Naive thymus-derived CD8-positive, alpha-beta T cell (primary cell): ENCODE results near the gene MAP7D2. TPM values are rescaled to one million over a fixed set of nuclear protein-coding genes. Genes with fewer than 3 reads are reported as not detected.
A peak's percentile ranks its signal among the peaks of the same experiment; 100 is the strongest.
"Not testable (repeated sequence)": the region's sequence is repeated elsewhere in the genome, so short reads cannot be mapped to it uniquely, and the experiment has no call there.

ENCODE experiments used
- ATAC-seq, 2 donors: fragments of 150-1000 bp; cut with Tn5 transposase in 1 of 2; sonication (Bioruptor Pico), chemical (Tn5 transposase) in 1 of 2; 1 replicate in 1 of 2; 2 replicates in 1 of 2; pipeline ENCODE4 v1.10.0; 2021; ENCODE audit warnings: mild to moderate bottlenecking in 2 of 2, moderate library complexity in 2 of 2
- POLR2A ChIA-PET: fragments of 350-600 bp; sonication (Branson Sonifier 250); formaldehyde crosslinking; loops from one replicate; lab custom pipeline; 2021; ENCODE audit warnings: antibody characterized with exemption; lab: Charles Lee
- DNase-seq, 10 donors: peaks; one replicate each; pipeline versions ENCODE4 v3.0.0 to v3.0.0-alpha.2; 2020 to 2022
- H3K27ac Mint-ChIP-seq, 10 donors: one replicate each; pipeline ENCODE4 v1.8.0; 2020 to 2022; ENCODE audit warnings: mild to moderate bottlenecking in 10 of 10, mixed read lengths in 10 of 10, moderate library complexity in 4 of 10, inconsistent platforms in 1 of 10
- H3K27me3 Mint-ChIP-seq, 5 donors: one replicate each; pipeline ENCODE4 v1.8.0; 2021 to 2022; ENCODE audit warnings: mixed read lengths in 5 of 5
- H3K36me3 Mint-ChIP-seq, 3 donors: one replicate each; pipeline ENCODE4 v1.8.0; 2020 to 2022; ENCODE audit warnings: mixed read lengths in 3 of 3, mild to moderate bottlenecking in 2 of 3, inconsistent platforms in 1 of 3
- H3K4me1 Mint-ChIP-seq, 4 donors: one replicate each; pipeline ENCODE4 v1.8.0; 2021 to 2022; ENCODE audit warnings: mixed read lengths in 4 of 4
- H3K4me3 Mint-ChIP-seq, 10 donors: one replicate each; pipeline ENCODE4 v1.8.0; 2020 to 2022; ENCODE audit warnings: mild to moderate bottlenecking in 10 of 10, mixed read lengths in 10 of 10, moderate library complexity in 6 of 10, inconsistent platforms in 1 of 10
- H3K9me3 Mint-ChIP-seq, 9 donors: one replicate each; pipeline ENCODE4 v1.8.0; 2020 to 2022; ENCODE audit warnings: mixed read lengths in 9 of 9, mild to moderate bottlenecking in 3 of 9, inconsistent platforms in 1 of 9, moderate library complexity in 1 of 9
- polyA plus RNA-seq, 3 donors: library from polyadenylated mRNA; unstranded; fragments of 300-500 nt; fragmentation: Illumina TruSeq; gene quantifications; one replicate each; pipeline ENCODE4 v1.2.3, GENCODE V29; 2021
- total RNA-seq, 8 experiments: library from RNA in 2 of 8; stranded (reverse) in 2 of 8; gene quantifications; one replicate each; pipeline ENCODE4 v1.2.3 and lab custom pipeline; 2021 to 2026

MAP7D2 gene
- total and polyA plus RNA-seq, 5 experiments from 2014 or later: 0.16 TPM; not detected in 3

DNA sequence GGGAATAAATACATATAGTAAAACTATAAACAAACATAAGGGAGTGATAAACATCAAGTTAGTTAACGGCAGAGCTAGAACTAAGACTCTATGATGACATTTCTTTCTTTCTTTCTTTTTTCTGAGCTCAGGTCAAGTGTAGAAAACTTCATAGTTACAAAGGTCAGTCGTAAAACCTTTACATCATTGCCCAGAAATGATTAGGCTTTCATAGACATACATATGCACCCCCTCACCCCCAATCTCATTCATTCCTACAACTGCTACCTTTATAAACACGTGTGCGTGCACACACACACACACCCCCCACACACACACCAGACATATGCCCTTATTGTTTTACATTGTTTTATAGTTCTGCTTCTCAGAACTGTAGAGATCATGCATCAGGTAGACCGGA, 19.2 kb upstream of the MAP7D2 start:
- ATAC-seq: no peak
- Mint-ChIP-seq H3K36me3 (peaks cover 0 to 75% (median 0%) of the 10 kb centered on the region in 3 donors), H3K4me1 (peaks cover 6 to 32% (median 26%) of the 10 kb centered on the region in 4 donors), H3K9me3 (no peaks in the 10 kb centered on the region), H3K4me3 (peak overlapping the region in 1 of 10 donors; percentile 25), H3K27me3 (no peaks in the 10 kb centered on the region), H3K27ac (peak overlapping the region in 6 of 10 donors; percentile 8 to 81 (median 26))
- POLR2A ChIA-PET: no interaction called here
- DNase-seq: no peak

DNA sequence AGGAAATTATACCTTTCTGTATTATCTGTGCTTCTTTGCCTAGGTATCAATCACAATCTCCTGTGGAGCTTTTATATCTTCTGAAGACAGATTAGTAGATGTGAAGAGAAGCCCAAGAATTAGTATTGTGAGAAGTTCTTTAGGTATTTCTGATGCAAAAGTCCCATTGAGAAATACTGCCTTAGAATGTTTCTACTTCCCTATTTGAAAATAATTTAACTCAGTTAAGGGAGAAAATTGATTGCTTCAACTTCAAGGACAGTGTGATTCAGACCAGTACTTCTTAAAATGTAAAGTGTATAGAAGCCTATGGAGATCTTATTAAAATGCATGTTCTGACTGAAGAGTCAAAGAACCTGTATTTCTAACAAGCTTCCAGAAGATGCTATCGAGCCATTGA, 16.0 kb upstream of the MAP7D2 start:
- DNase-seq (no peak), ATAC-seq (no peak)
- POLR2A ChIA-PET: no interaction called here
- Mint-ChIP-seq H3K36me3 (peaks cover 0 to 80% (median 0%) of the 10 kb centered on the region in 3 donors), H3K4me3 (no peak overlapping the region), H3K9me3 (no peaks in the 10 kb centered on the region), H3K27ac (peak overlapping the region in 3 of 10 donors; percentile 13 to 34 (median 22)), H3K4me1 (peaks cover 6 to 13% (median 11%) of the 10 kb centered on the region in 4 donors), H3K27me3 (no peaks in the 10 kb centered on the region)

DNA sequence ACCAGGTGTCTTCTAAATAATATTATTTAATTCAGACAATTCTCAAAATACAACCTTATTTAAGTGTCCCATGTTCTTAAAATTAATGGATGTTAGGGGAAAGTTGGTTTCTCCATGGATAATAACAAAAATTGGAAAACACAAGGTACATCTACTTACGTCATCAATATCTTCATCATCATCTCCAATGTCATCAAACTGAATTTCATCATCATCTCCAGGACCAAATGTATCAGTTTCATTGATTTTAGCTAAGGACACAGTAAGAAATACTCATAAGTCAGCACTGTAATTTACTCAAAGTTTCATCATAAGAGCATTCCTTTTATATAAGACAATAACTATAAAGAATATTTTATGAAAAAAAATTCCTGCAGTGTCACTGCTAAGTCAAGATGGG, 13.7 kb upstream of the MAP7D2 start:
- Mint-ChIP-seq H3K36me3 (peaks cover 0 to 58% (median 0%) of the 10 kb centered on the region in 3 donors), H3K27me3 (no peaks in the 10 kb centered on the region), H3K27ac (peak overlapping the region in 4 of 10 donors; percentile 7 to 42 (median 20)), H3K4me3 (no peak overlapping the region), H3K4me1 (no peaks in the 10 kb centered on the region), H3K9me3 (no peaks in the 10 kb centered on the region)
- POLR2A ChIA-PET: no interaction called here
- DNase-seq: no peak
- no peak for ATAC-seq

DNA sequence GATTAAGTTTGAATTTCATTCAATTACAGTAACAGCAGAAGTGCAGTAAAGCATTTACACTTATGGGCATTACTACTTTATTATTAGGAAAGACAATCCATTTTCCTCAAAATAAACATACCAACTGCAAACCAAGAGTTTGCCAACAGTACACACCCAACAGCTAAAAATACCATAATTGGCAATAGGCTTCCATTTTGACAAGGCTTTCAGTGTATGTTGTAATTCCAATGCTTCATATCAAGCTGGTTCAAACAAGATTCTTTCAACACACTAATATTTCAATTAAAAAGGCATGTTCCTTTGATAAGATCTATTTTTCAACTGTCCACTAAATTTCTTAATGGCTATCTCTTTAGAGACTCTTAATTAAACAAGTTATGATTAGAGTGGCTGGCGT, 12.8 kb upstream of the MAP7D2 start:
- peak overlapping the region in 2 of 10 donors; percentile 25 to 40 for H3K27ac Mint-ChIP-seq
- H3K4me1 Mint-ChIP-seq: no peaks in the 10 kb centered on the region
- H3K36me3 Mint-ChIP-seq: peaks cover 0 to 52% (median 0%) of the 10 kb centered on the region in 3 donors
- no peak for DNase-seq
- no peaks in the 10 kb centered on the region for H3K9me3 Mint-ChIP-seq
- no peaks in the 10 kb centered on the region for H3K27me3 Mint-ChIP-seq
- H3K4me3 Mint-ChIP-seq: no peak overlapping the region
- POLR2A ChIA-PET: no interaction called here
- no peak for ATAC-seq

DNA sequence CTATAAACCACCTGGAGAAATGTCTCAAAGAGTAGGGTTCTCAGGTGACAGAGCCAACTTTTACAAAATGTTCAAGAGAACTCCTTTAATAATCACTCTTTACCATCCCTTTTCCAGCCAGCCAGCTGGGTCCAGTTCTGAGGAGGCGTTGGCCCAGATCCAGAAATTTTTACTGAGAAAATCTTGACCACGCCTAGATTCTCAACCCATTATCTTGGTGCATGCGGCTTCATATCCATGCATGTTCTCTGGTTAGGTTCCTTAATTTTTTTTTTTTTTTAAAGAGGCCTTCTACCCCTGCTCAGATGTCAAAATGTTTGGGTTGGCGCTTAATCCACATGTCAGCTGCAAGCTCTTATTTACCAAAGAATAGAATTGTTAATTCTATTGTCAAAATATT, 12.0 kb upstream of the MAP7D2 start:
- Mint-ChIP-seq H3K4me3 (no peak overlapping the region), H3K9me3 (no peaks in the 10 kb centered on the region), H3K27me3 (no peaks in the 10 kb centered on the region), H3K36me3 (peaks cover 0 to 44% (median 0%) of the 10 kb centered on the region in 3 donors), H3K4me1 (no peaks in the 10 kb centered on the region), H3K27ac (peak overlapping the region in 3 of 10 donors; percentile 34 to 58 (median 48))
- POLR2A ChIA-PET: interaction anchor here (0.7 kb wide), 1 partner anchor 11 kb away, joined by 3 read pairs; no protein-coding TSS in a partner anchor
- no peak for DNase-seq
- ATAC-seq: no peak

DNA sequence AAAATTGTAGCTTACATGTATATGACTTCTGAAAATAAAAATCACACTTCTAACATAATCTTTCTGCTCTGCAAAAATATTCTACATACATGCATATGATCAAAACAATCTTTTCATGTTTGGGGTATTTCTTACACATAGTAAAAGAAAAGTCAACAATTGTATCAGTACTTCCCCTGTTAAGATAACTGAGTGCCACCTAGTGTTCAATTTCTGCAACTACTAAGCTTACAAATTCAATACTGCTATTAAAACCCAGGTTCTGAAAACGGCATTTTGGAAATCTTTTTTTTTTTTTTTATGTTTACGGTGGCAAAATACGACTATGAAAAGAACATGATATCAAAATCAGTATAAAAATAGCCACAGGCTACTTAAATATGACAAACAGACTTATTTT, 10.7 kb upstream of the MAP7D2 start:
- H3K4me3 Mint-ChIP-seq, H3K27me3 Mint-ChIP-seq, H3K27ac Mint-ChIP-seq, H3K9me3 Mint-ChIP-seq, H3K4me1 Mint-ChIP-seq, POLR2A ChIA-PET: not testable (repeated sequence)
- H3K36me3 Mint-ChIP-seq: peaks cover 0 to 34% (median 0%) of the 10 kb centered on the region in 3 donors
- peak in 3 of 10 donors; percentile 20 to 38 (median 23) for DNase-seq
- ATAC-seq: peak; percentile 61 to 76

DNA sequence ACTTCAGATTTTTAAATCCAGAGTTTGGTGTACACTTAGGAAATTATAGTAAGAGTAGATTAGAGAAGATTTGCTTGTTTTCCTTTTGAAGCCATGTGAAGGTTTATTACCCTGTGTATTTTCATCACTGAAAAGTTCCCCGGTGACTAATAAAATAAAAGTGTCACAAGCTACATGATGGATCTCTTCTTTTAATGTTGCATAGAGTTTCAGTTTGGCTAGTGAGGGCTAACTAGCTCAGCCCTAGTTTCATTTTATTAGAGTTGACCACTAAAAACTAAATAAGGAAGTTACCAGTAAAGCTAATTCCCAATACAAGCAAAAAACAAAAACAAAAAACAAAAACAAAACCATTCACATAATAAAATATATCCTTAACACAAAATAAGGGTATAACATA, 10.1 kb upstream of the MAP7D2 start:
- POLR2A ChIA-PET, H3K4me3 Mint-ChIP-seq, H3K27me3 Mint-ChIP-seq, DNase-seq, H3K4me1 Mint-ChIP-seq, ATAC-seq, H3K27ac Mint-ChIP-seq, H3K9me3 Mint-ChIP-seq: not testable (repeated sequence)
- peaks cover 0 to 30% (median 0%) of the 10 kb centered on the region in 3 donors for H3K36me3 Mint-ChIP-seq

DNA sequence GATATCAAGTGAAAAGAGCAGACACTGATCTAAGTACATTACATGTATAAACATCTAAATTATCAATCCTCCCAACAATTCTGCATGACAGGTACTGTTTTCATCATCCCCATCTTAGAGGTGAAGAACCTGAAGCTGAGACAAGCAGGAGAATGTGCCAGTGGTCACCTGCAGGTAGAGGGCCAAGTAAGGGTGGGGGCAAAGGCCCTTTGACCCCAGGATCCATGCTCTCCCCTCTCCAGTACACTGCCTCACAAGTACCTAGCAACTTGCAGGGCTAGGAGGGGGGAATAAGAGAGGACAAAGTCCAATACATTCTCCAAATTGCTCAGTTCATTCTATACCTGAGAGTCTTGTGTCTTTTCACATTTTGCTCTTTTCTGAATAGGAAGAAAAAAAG, 8.3 kb upstream of the MAP7D2 start:
- Mint-ChIP-seq H3K4me1 (peaks cover 0 to 2% (median 0%) of the 10 kb centered on the region in 4 donors), H3K27ac (peak overlapping the region in 3 of 10 donors; percentile 19 to 34 (median 29)), H3K27me3 (no peaks in the 10 kb centered on the region), H3K4me3 (no peak overlapping the region), H3K9me3 (no peaks in the 10 kb centered on the region), H3K36me3 (peaks cover 0 to 22% (median 0%) of the 10 kb centered on the region in 3 donors)
- ATAC-seq: no peak
- no peak for DNase-seq
- POLR2A ChIA-PET: no interaction called here

DNA sequence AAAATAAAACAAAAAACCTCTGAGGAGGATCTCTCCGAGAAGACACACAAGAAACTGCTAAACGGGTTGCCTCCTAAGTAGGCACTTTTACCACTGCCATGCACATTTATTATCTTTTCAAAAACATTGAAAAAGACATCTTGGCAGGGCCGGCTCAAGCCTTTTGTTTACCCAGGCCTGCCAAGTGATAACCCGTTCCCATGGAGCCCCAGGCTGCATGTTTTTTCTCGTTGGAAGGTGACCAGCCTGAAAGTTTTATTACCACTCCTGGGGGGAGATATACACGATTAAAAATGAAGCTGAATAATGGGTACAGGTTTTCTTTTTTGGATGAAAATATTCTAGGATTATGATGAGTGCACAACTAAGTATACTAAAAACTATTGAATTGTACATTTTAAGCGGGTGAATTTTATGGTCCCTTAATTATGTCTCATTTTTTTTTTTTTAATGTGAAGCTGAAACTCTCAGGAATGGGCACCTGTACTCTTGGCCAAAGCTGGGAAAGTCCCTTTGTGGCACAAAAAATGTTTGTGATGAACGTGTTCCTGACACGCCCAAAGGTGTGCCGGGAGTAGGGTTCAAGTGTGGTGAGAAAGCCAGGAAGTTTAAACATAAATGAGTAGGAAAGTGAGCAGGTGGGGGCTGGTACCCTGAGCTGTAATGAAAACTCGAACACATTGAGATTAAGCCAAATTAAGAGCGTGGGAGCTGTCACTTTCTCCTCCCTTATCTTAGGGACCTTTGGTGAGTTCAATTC, 1.5 kb upstream of the MAP7D2 start:
- no peak for DNase-seq
- Mint-ChIP-seq H3K27me3 (peaks cover 0 to 24% (median 14%) of the 10 kb centered on the region in 5 donors), H3K4me1 (peaks cover 0 to 7% (median 0%) of the 10 kb centered on the region in 4 donors), H3K36me3 (peaks cover 0 to 3% (median 0%) of the 10 kb centered on the region in 3 donors), H3K27ac (peak overlapping the region in 1 of 10 donors; percentile 47), H3K4me3 (no peak overlapping the region), H3K9me3 (no peaks in the 10 kb centered on the region)
- POLR2A ChIA-PET: no interaction called here
- no peak for ATAC-seq

DNA sequence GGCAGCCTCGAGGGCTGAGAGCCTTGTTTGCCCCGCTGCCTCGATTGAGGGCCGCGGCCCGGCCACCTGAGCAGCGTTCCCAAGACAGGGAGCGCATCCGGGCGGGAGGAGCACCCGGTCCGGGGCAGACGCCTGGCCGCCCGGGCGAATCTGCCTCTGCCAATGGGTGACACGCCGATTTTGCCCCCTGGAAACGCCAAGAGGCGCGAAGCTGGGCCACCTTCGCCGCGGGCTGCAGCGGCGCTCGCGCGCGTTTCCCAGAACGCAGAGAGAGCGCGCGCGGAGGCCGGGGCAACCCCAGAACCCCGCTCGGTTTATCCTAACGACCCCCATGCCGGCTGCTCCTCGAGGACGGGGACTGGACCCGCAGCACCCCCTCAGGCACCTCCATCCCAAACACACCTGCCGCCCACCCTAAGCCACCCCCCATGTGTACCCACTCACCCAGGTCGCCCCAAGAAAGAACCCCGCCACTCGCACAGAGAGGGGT, 575 bp downstream of the MAP7D2 start:
- ATAC-seq (no peak), DNase-seq (no peak)
- POLR2A ChIA-PET: no interaction called here
- H3K36me3 Mint-ChIP-seq: no peaks in the 10 kb centered on the region
- H3K27me3 Mint-ChIP-seq: peaks cover 0 to 24% (median 14%) of the 10 kb centered on the region in 5 donors
- H3K9me3 Mint-ChIP-seq: no peaks in the 10 kb centered on the region
- peaks cover 0 to 6% (median 0%) of the 10 kb centered on the region in 4 donors for H3K4me1 Mint-ChIP-seq
- H3K4me3 Mint-ChIP-seq: peak overlapping the region in 7 of 10 donors; percentile 29 to 77 (median 51)
- H3K27ac Mint-ChIP-seq: no peak overlapping the region

DNA sequence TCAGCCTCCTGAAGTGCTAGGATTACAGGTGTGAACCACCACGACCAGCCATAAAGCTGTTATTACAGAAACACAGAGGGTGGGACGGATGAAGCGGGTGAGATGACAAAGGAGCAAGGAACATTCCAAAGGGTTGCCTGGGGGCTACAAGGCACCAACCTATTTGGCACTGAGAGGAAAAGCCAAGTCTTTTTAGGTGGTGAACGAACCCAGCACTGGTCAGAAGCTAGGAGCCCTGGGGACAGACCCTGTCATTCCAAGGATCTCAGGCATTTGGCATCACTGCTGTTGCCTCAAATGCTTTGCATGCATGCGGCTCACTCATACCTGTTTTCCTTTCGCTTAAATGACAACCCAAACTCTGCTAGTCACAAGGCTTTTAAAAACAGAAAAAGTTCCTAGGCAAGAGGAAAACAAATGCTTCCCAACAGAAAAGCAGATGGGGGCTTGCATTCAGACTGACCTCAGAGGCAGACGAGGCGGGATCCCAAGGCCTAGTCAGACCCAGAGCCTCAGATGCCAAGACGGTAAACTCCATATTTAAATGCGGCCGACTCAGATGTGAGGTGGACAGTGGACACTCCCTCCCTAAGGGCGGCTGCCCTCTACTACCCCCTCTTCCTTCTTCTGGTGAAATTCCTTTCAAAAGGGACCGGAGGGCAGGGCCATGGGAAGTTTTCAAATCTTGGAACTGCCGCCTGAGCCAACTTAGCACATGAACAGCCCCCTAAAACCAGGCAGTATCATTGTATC, 4.5 kb downstream of the MAP7D2 start:
- no peaks in the 10 kb centered on the region for H3K9me3 Mint-ChIP-seq
- no peak for ATAC-seq
- peaks cover 0 to 4% (median 0%) of the 10 kb centered on the region in 4 donors for H3K4me1 Mint-ChIP-seq
- H3K27me3 Mint-ChIP-seq: peaks cover 0 to 24% (median 13%) of the 10 kb centered on the region in 5 donors
- H3K36me3 Mint-ChIP-seq: no peaks in the 10 kb centered on the region
- no peak overlapping the region for H3K4me3 Mint-ChIP-seq
- H3K27ac Mint-ChIP-seq: no peak overlapping the region
- POLR2A ChIA-PET: no interaction called here
- no peak for DNase-seq

DNA sequence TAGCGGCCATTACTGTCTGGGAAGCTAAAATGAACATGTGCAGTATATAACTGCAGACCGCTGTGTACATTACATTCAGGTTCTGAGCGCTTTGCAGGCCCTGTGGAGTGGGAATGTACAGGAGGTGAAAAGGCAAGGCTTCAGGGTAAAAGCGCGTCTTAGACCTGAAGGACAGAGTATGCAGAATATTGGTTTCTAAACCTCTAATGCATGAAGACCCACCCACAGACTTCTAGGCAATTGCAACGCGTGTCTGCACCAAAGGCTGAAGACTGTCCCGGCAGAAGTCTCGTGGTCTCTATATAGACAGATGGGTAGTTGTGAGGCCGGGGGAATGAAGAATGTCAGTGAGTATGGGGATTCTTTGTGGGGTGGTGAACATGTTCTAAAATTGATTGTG, 5.4 kb downstream of the MAP7D2 start:
- Mint-ChIP-seq H3K4me3 (no peak overlapping the region), H3K4me1 (peaks cover 0 to 4% (median 0%) of the 10 kb centered on the region in 4 donors), H3K27me3 (peaks cover 0 to 24% (median 13%) of the 10 kb centered on the region in 5 donors), H3K27ac (no peak overlapping the region), H3K36me3 (no peaks in the 10 kb centered on the region), H3K9me3 (no peaks in the 10 kb centered on the region)
- ATAC-seq (no peak), DNase-seq (no peak)
- POLR2A ChIA-PET: no interaction called here
